HS-5 (cell line): ENCODE measurements around the gene ABCA7.

Experiments used
- DNase-seq: peaks from one replicate; pipeline ENCODE4 v3.0.0-alpha.2; 2012; ENCODE audit warnings: low read depth

ABCA7 gene

GRCh38 chr19:1002600-1002999 lies 37.3 kb upstream of the ABCA7 start:
- DNase-seq: no peak

- DNase-seq: no peak
Measured at GRCh38 chr19:1003283-1003682, 36.6 kb upstream of the ABCA7 start.

GRCh38 chr19:1004204-1004802 lies 35.6 kb upstream of the ABCA7 start:
- DNase-seq: no peak

- DNase-seq: no peak
Measured at GRCh38 chr19:1004803-1005664, 34.9 kb upstream of the ABCA7 start.

- DNase-seq: no peak
Measured at GRCh38 chr19:1006711-1007398, 33.1 kb upstream of the ABCA7 start.

- no peak for DNase-seq
Measured at GRCh38 chr19:1007399-1008251, 32.3 kb upstream of the ABCA7 start.

GRCh38 chr19:1008268-1009040 lies 31.5 kb upstream of the ABCA7 start:
- no peak for DNase-seq

GRCh38 chr19:1009041-1009980 lies 30.6 kb upstream of the ABCA7 start:
- DNase-seq: no peak

- no peak for DNase-seq
Measured at GRCh38 chr19:1009981-1010538, 29.8 kb upstream of the ABCA7 start.

GRCh38 chr19:1010586-1011510 lies 29.1 kb upstream of the ABCA7 start:
- DNase-seq: no peak

GRCh38 chr19:1011831-1012333 lies 28.0 kb upstream of the ABCA7 start:
- DNase-seq: no peak

GRCh38 chr19:1012334-1012733 lies 27.6 kb upstream of the ABCA7 start:
- no peak for DNase-seq

GRCh38 chr19:1013218-1013617 lies 26.7 kb upstream of the ABCA7 start:
- no peak for DNase-seq

GRCh38 chr19:1014161-1015060 lies 25.5 kb upstream of the ABCA7 start:
- DNase-seq: no peak

GRCh38 chr19:1015061-1015781 lies 24.7 kb upstream of the ABCA7 start:
- DNase-seq: no peak

- no peak for DNase-seq
Measured at GRCh38 chr19:1015782-1016646, 23.9 kb upstream of the ABCA7 start.
